ENCODE data around the gene LCN2.

GRCh38 chr9:128185979-128186965 lies 37.0 kb downstream of the LCN2 start:
- TF ChIP-seq, protein P1, sequence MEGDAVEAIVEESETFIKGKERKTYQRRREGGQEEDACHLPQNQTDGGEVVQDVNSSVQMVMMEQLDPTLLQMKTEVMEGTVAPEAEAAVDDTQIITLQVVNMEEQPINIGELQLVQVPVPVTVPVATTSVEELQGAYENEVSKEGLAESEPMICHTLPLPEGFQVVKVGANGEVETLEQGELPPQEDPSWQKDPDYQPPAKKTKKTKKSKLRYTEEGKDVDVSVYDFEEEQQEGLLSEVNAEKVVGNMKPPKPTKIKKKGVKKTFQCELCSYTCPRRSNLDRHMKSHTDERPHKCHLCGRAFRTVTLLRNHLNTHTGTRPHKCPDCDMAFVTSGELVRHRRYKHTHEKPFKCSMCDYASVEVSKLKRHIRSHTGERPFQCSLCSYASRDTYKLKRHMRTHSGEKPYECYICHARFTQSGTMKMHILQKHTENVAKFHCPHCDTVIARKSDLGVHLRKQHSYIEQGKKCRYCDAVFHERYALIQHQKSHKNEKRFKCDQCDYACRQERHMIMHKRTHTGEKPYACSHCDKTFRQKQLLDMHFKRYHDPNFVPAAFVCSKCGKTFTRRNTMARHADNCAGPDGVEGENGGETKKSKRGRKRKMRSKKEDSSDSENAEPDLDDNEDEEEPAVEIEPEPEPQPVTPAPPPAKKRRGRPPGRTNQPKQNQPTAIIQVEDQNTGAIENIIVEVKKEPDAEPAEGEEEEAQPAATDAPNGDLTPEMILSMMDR (IDR thresholded peaks at IDR 0.05), result no peak
- no peak for TF ChIP-seq POLR2A (IDR thresholded peaks at IDR 0.05)

Measured in adrenal gland (tissue), 5 donors.